HEK293 (cell line): ENCODE measurements around the gene LMCD1.

Experiments
- CTCF ChIA-PET: fragments of 350-600 bp; formaldehyde crosslinking; extraction: SDS; loops from one replicate; lab custom pipeline; 2021; ENCODE audit warnings: antibody characterized with exemption; lab: Yijun Ruan, JAX
- POLR2A ChIA-PET: fragments of 300-600 bp; formaldehyde crosslinking; extraction: SDS; loops from one replicate; lab custom pipeline; 2020; ENCODE audit warnings: antibody characterized with exemption, inconsistent platforms; lab: Yijun Ruan, JAX
- H3K27ac ChIP-seq: fragments of 200-500 bp; sonication (Bioruptor generic); 2 replicates; pipeline ENCODE4 v1.5.1; 2014; ENCODE audit warnings: low read depth, low read length, control low read depth, inconsistent platforms; ENCODE audit errors: extremely low read depth
- H3K36me3 ChIP-seq, 2 experiments: fragments of 200-500 bp in 1 of 2; sonication (Bioruptor generic) in 1 of 2; 1 replicate in 1 of 2; 2 replicates in 1 of 2; pipeline ENCODE4 v1.5.1; 2014 to 2017; ENCODE audit warnings: inconsistent platforms in 2 of 2, low read length in 2 of 2; ENCODE audit not compliant: control insufficient read depth in 2 of 2, insufficient read depth in 1 of 2
- H3K4me1 ChIP-seq: fragments of 200-500 bp; sonication (Bioruptor generic); 2 replicates; pipeline ENCODE4 v1.5.1; 2014; ENCODE audit warnings: mild to moderate bottlenecking, low read length, inconsistent platforms; ENCODE audit not compliant: control insufficient read depth, insufficient read depth
- H3K4me3 ChIP-seq: 2 replicates; pipeline ENCODE4 v1.5.1; 2011; ENCODE audit warnings: low read depth, mild to moderate bottlenecking, control low read depth, low read length, moderate library complexity
- H3K9me3 ChIP-seq: fragments of 200-500 bp; sonication (Bioruptor generic); 2 replicates; pipeline ENCODE4 v1.5.1; 2014; ENCODE audit warnings: low read depth, low read length, inconsistent platforms; ENCODE audit not compliant: control insufficient read depth, insufficient read depth
- ATF2 ChIP-seq: fragments of 450-650 bp; formaldehyde crosslinking; IDR thresholded peaks from 2 replicates; pipeline ENCODE4 v1.5.1; 2016; ENCODE audit warnings: missing biosample characterization, missing genetic modification characterization, low read depth
- GFI1B ChIP-seq: fragments of 450-650 bp; formaldehyde crosslinking; IDR thresholded peaks from 2 replicates; pipeline ENCODE4 v1.5.1; 2016; ENCODE audit warnings: missing biosample characterization, missing genetic modification characterization
- GLIS1 ChIP-seq: fragments of 450-650 bp; formaldehyde crosslinking; IDR thresholded peaks from 2 replicates; pipeline ENCODE4 v1.5.1; 2016; ENCODE audit warnings: missing biosample characterization, missing genetic modification characterization
- KLF10 ChIP-seq: fragments of 450-650 bp; IDR thresholded peaks from 2 replicates; pipeline ENCODE4 v1.5.1; 2018; ENCODE audit warnings: missing biosample characterization, mild to moderate bottlenecking, missing genetic modification characterization
- KLF7 ChIP-seq: fragments of 450-650 bp; formaldehyde crosslinking; IDR thresholded peaks from 2 replicates; pipeline ENCODE4 v1.5.1; 2016; ENCODE audit warnings: missing biosample characterization, missing genetic modification characterization, borderline replicate concordance
- SETDB1 ChIP-seq: IDR thresholded peaks from one replicate; pipeline ENCODE4 v1.6.1; 2017; ENCODE audit warnings: mild to moderate bottlenecking, low read length, moderate library complexity, mixed read lengths; ENCODE audit not compliant: insufficient read length
- TCF7L2 ChIP-seq: IDR thresholded peaks from 2 replicates; pipeline ENCODE4 v1.6.1; 2011; ENCODE audit warnings: low read depth, mild to moderate bottlenecking, inconsistent platforms, low read length, moderate library complexity, borderline replicate concordance
- TRIM28 ChIP-seq: IDR thresholded peaks from 2 replicates; pipeline ENCODE4 v1.6.1; 2011; ENCODE audit warnings: low read length, control low read depth, borderline replicate concordance
- ZBTB1 ChIP-seq: fragments of 450-650 bp; formaldehyde crosslinking; IDR thresholded peaks from 2 replicates; pipeline ENCODE4 v1.5.1; 2016; ENCODE audit warnings: missing biosample characterization, missing genetic modification characterization
- ZFP3 ChIP-seq: fragments of 450-650 bp; formaldehyde crosslinking; IDR thresholded peaks from 2 replicates; pipeline ENCODE4 v1.5.1; 2016; ENCODE audit warnings: low read depth, missing biosample characterization, missing genetic modification characterization
- ZFP69B ChIP-seq: fragments of 450-650 bp; formaldehyde crosslinking; IDR thresholded peaks from 2 replicates; pipeline ENCODE4 v1.5.1; 2016; ENCODE audit warnings: missing biosample characterization, missing genetic modification characterization
- ZNF10 ChIP-seq: fragments of 450-650 bp; formaldehyde crosslinking; IDR thresholded peaks from 2 replicates; pipeline ENCODE4 v1.5.1; 2017; ENCODE audit warnings: missing biosample characterization, missing genetic modification characterization
- ZNF184 ChIP-seq: fragments of 450-650 bp; IDR thresholded peaks from 2 replicates; pipeline ENCODE4 v1.5.1; 2018; ENCODE audit warnings: missing biosample characterization, mild to moderate bottlenecking, missing genetic modification characterization
- ZNF202 ChIP-seq: fragments of 450-650 bp; formaldehyde crosslinking; IDR thresholded peaks from 2 replicates; pipeline ENCODE4 v1.5.1; 2016; ENCODE audit warnings: missing biosample characterization, missing genetic modification characterization, borderline replicate concordance
- ZNF324 ChIP-seq: fragments of 450-650 bp; formaldehyde crosslinking; IDR thresholded peaks from 2 replicates; pipeline ENCODE4 v1.5.1; 2016; ENCODE audit warnings: missing biosample characterization, missing genetic modification characterization
- ZNF398 ChIP-seq: fragments of 450-650 bp; formaldehyde crosslinking; IDR thresholded peaks from 2 replicates; pipeline ENCODE4 v1.5.1; 2017; ENCODE audit warnings: missing biosample characterization, missing genetic modification characterization
- ZNF529 ChIP-seq: fragments of 450-650 bp; formaldehyde crosslinking; IDR thresholded peaks from 2 replicates; pipeline ENCODE4 v1.5.1; 2017; ENCODE audit warnings: missing genetic modification characterization, missing biosample characterization; ENCODE audit not compliant: insufficient replicate concordance
- ZNF561 ChIP-seq: fragments of 450-650 bp; IDR thresholded peaks from 2 replicates; pipeline ENCODE4 v1.5.1; 2018; ENCODE audit warnings: missing biosample characterization, missing genetic modification characterization, borderline replicate concordance
- ZNF580 ChIP-seq: fragments of 450-650 bp; formaldehyde crosslinking; IDR thresholded peaks from 2 replicates; pipeline ENCODE4 v1.5.1; 2016; ENCODE audit warnings: missing biosample characterization, missing genetic modification characterization
- ZNF596 ChIP-seq: fragments of 450-650 bp; IDR thresholded peaks from 2 replicates; pipeline ENCODE4 v1.5.0; 2018; ENCODE audit warnings: missing biosample characterization, mild to moderate bottlenecking, missing genetic modification characterization, moderate library complexity
- ZNF747 ChIP-seq: fragments of 450-650 bp; formaldehyde crosslinking; IDR thresholded peaks from 2 replicates; pipeline ENCODE4 v1.5.1; 2016; ENCODE audit warnings: missing biosample characterization, missing genetic modification characterization
- ZNF768 ChIP-seq: fragments of 450-650 bp; formaldehyde crosslinking; IDR thresholded peaks from 2 replicates; pipeline ENCODE4 v1.5.1; 2018; ENCODE audit warnings: missing biosample characterization, mild to moderate bottlenecking, missing genetic modification characterization
- ZNF837 ChIP-seq: fragments of 450-650 bp; formaldehyde crosslinking; IDR thresholded peaks from 2 replicates; pipeline ENCODE4 v1.5.1; 2016; ENCODE audit warnings: missing biosample characterization, missing genetic modification characterization
- ZSCAN30 ChIP-seq: fragments of 450-650 bp; IDR thresholded peaks from 2 replicates; pipeline ENCODE4 v1.5.1; 2018; ENCODE audit warnings: missing biosample characterization, mild to moderate bottlenecking, missing genetic modification characterization, moderate library complexity
- TF ChIP-seq, protein P1 (sequence below): fragments of 450-650 bp; formaldehyde crosslinking; IDR thresholded peaks from 2 replicates; pipeline ENCODE4 v1.5.1; 2016; ENCODE audit warnings: missing biosample characterization, missing genetic modification characterization
- TF ChIP-seq, protein P2 (sequence below): fragments of 450-650 bp; formaldehyde crosslinking; IDR thresholded peaks from 2 replicates; pipeline ENCODE4 v1.5.1; 2017; ENCODE audit warnings: missing biosample characterization, missing genetic modification characterization
- TF ChIP-seq, protein P3 (sequence below): fragments of 450-650 bp; formaldehyde crosslinking; IDR thresholded peaks from 2 replicates; pipeline ENCODE4 v1.5.1; 2017; ENCODE audit warnings: missing biosample characterization, mild to moderate bottlenecking, missing genetic modification characterization, moderate library complexity

Gene LMCD1

DNA sequence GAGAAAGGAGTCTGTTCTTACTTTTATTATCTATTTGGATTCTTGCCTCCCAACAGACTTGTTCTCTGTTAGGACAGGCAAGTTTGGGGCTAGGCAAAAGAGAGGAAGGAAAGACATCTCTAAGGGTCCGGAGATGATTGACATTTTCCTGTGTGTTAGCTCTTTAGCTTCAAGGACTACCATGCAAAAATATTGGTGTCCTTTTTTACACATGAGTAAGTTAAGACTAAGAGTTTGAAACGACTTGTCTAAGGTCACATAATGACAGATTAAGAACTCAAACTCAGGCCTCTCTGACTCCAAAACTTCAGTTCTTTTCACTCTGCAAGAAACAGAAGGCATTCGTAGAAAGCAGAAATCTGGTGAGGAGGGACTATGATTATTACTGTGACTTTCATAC, 5.9 kb downstream of the LMCD1 start (continued):
- TF ChIP-seq ZNF596 (no peak), ZSCAN30 (no peak), GFI1B (tag by site-specific recombination) (no peak), SETDB1 (no peak), ZNF747 (no peak), KLF10 (no peak), ZNF184 (tag by site-specific recombination) (no peak), ZFP69B (tag by site-specific recombination) (no peak), KLF7 (tag by site-specific recombination) (no peak), ZNF202 (tag by site-specific recombination) (no peak), ZNF561 (tag by site-specific recombination) (no peak)

GRCh38 chr3:8509961-8510360, 8.3 kb downstream of the LMCD1 start:
- no peak overlapping the region for H3K27ac ChIP-seq
- no peak for TF ChIP-seq ZFP3 (tag by site-specific recombination)
- TF ChIP-seq TCF7L2 = no peak
- no peak for TF ChIP-seq ZNF837
- TF ChIP-seq TRIM28 = no peak
- no peak for TF ChIP-seq ATF2 (tag by site-specific recombination)
- TF ChIP-seq ZNF324 (tag by site-specific recombination) = no peak
- TF ChIP-seq ZNF529 (tag by site-specific recombination) = no peak
- no peak for TF ChIP-seq ZBTB1 (tag by site-specific recombination)
- TF ChIP-seq ZNF580 = no peak
- no peak for TF ChIP-seq GLIS1
- no peak for TF ChIP-seq ZNF768
- TF ChIP-seq, all 188 proteins: peak for 0
- Histone ChIP-seq H3K9me3 (no peaks in the 10 kb centered on the region), H3K4me3 (no peak overlapping the region), H3K36me3 (peaks cover 5 to 20% of the 10 kb centered on the region in 2 experiments; a peak in 1 of 3 replicates), H3K4me1 (peaks cover 22% of the 10 kb centered on the region)
- CTCF ChIA-PET = interaction anchor here (0.6 kb wide), 1 partner anchor 67 kb away, joined by 3 read pairs; no protein-coding TSS in a partner anchor
- POLR2A ChIA-PET = no interaction called here

GRCh38 chr3:8512234-8512633, 10.6 kb downstream of the LMCD1 start:
- H3K36me3 ChIP-seq = peaks cover 5 to 20% of the 10 kb centered on the region in 2 experiments; a peak in 1 of 3 replicates
- no peak overlapping the region for H3K4me3 ChIP-seq
- H3K9me3 ChIP-seq = no peaks in the 10 kb centered on the region
- ChIA-PET POLR2A (no interaction called here), CTCF (interaction anchor here (0.6 to 1.4 kb wide), 2 partner anchors 70 to 210 kb away, joined by 3 read pairs; no protein-coding TSS in a partner anchor)
- peaks cover 2% of the 10 kb centered on the region; the same call in 1 of the 2 replicates for H3K4me1 ChIP-seq
- H3K27ac ChIP-seq = no peak overlapping the region
- TF ChIP-seq, protein P1, sequence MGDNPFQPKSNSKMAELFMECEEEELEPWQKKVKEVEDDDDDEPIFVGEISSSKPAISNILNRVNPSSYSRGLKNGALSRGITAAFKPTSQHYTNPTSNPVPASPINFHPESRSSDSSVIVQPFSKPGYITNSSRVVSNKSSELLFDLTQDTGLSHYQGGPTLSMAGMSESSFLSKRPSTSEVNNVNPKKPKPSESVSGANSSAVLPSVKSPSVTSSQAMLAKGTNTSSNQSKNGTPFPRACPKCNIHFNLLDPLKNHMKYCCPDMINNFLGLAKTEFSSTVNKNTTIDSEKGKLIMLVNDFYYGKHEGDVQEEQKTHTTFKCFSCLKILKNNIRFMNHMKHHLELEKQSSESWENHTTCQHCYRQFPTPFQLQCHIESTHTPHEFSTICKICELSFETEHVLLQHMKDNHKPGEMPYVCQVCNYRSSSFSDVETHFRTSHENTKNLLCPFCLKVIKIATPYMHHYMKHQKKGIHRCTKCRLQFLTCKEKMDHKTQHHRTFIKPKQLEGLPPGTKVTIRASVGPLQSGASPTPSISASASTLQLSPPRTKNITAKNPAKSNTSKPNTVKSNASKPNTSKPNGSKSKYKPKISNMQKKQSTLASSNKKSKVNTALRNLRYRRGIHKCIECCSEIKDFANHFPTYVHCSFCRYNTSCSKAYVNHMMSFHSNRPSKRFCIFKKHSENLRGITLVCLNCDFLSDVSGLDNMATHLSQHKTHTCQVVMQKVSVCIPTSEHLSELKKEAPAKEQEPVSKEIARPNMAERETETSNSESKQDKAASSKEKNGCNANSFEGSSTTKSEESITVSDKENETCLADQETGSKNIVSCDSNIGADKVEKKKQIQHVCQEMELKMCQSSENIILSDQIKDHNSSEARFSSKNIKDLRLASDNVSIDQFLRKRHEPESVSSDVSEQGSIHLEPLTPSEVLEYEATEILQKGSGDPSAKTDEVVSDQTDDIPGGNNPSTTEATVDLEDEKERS (tag by site-specific recombination) = no peak
- no peak for TF ChIP-seq ZNF10 (tag by site-specific recombination)
- TF ChIP-seq ZNF398 (tag by site-specific recombination) = no peak
- TF ChIP-seq, protein P2, sequence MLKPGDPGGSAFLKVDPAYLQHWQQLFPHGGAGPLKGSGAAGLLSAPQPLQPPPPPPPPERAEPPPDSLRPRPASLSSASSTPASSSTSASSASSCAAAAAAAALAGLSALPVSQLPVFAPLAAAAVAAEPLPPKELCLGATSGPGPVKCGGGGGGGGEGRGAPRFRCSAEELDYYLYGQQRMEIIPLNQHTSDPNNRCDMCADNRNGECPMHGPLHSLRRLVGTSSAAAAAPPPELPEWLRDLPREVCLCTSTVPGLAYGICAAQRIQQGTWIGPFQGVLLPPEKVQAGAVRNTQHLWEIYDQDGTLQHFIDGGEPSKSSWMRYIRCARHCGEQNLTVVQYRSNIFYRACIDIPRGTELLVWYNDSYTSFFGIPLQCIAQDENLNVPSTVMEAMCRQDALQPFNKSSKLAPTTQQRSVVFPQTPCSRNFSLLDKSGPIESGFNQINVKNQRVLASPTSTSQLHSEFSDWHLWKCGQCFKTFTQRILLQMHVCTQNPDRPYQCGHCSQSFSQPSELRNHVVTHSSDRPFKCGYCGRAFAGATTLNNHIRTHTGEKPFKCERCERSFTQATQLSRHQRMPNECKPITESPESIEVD (tag by site-specific recombination) = no peak
- TF ChIP-seq, protein P3, sequence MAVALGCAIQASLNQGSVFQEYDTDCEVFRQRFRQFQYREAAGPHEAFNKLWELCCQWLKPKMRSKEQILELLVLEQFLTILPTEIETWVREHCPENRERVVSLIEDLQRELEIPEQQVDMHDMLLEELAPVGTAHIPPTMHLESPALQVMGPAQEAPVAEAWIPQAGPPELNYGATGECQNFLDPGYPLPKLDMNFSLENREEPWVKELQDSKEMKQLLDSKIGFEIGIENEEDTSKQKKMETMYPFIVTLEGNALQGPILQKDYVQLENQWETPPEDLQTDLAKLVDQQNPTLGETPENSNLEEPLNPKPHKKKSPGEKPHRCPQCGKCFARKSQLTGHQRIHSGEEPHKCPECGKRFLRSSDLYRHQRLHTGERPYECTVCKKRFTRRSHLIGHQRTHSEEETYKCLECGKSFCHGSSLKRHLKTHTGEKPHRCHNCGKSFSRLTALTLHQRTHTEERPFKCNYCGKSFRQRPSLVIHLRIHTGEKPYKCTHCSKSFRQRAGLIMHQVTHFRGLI (tag by site-specific recombination) = no peak
- TF ChIP-seq KLF7 (tag by site-specific recombination) = no peak
